ENCODE results near the gene C3orf62.
A peak's percentile ranks its signal among the peaks of the same experiment; 100 is the strongest.

C3orf62 gene

DNA sequence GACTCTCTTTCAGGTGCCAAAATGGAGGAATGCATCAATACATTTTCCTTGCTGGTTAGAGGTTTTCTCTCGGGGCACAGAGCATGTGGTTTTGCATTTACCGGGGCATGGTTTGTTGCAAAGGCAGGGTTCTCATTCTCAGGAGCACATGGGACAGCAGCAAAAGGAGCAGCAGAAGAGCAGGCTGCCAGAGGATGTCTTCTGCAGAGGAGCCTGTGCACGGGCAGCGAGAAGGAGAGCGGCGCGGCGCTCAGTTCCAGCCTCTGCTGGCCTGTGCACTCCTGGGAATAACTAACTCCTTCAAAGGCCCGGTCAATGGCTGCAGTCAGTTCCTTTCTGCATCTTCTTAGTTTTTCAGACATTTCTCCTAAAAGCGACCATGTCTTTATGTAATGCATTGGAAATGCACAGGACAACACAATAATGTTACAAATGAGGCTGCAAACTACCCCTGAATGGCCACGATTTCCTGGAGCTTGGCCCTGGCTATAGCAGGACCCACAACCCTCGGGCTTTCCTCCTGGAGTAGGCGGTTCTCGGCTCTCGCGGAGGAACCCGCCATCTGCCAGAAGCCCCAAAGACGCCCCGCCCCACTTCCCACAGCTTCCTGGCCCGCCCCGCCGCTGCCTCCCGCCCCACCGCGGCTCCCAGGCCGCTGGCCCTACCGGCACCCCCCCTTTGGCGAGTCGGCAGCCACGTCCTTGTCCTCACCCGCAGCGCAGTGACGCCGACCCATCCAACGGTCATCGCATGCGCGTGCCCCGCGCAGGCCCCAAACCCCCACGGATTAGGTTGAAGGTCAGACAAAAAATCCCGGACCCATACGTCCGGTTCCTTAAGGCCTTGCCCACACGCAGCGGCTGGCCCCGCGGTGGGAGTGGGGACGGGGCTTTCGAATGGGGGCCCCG lies at the start of gene C3orf62:
Gene C3orf62 (minus strand): TSS at position 758 of the 908 bp plus-strand sequence. CDS start 360 bp downstream, at position 398.
- DNase-seq (ENCODE audit: low read depth in 2 of 2) = peak; percentile 72 to 78

DNA sequence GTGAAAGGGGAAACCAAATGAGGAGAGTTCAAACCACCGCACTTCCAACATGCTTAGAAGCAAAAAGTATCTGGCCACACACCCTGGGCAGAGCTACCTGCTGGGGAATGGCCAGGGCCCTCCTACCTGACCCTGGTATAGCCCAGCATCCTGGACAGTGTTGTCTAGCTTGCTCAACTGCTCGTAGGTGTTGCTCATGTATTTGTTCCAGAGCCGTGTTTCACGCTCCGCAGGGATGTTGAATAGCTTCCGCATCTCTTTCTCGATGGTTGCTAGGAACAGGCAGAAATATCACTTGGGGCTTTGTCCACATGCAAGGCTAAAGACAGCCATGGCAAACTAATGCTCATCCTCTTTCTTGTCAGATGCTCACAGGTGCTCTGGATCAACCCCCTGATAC lies 47.7 kb upstream of the C3orf62 start:
- DNase-seq (ENCODE audit: low read depth in 2 of 2) = no peak

DNA sequence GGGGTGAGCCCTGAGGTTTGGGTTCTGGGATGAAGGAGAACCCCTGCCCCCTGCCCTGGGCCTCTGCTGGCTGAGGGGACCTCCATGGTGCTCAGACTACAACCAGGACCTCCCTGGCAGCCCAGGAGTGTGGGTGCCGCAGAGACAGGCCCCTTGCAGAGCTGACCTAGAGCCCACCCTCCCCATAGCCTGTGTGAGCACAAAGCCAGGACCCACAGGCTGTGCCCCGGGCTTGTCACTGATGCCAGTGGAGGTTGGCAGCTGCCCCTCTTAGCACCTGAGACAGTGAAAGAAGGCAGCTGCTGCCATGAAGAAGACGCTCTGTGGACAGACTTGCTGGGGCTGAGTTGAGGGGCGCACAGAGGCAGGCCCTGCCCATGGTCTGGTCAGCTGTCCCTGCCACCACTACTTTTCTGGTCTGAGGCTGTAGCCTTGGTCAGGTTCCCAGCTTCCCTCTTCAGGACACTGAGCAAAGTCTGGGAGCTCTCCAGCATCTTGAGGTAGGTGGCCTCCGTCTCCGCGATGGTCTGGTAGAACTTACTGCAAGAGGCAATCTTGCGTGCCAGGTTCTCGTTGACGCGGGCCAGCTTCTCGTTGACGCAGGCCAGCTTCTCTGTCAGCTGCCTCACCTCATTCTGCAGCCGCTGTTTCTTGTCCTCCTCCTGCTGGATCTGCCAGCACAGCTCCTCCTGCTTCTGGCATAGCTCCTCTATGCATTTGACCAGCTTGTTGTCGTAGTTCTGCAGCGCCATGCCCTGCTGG lies 39.8 kb upstream of the C3orf62 start:
- no peak for DNase-seq (ENCODE audit: low read depth in 2 of 2)

DNA sequence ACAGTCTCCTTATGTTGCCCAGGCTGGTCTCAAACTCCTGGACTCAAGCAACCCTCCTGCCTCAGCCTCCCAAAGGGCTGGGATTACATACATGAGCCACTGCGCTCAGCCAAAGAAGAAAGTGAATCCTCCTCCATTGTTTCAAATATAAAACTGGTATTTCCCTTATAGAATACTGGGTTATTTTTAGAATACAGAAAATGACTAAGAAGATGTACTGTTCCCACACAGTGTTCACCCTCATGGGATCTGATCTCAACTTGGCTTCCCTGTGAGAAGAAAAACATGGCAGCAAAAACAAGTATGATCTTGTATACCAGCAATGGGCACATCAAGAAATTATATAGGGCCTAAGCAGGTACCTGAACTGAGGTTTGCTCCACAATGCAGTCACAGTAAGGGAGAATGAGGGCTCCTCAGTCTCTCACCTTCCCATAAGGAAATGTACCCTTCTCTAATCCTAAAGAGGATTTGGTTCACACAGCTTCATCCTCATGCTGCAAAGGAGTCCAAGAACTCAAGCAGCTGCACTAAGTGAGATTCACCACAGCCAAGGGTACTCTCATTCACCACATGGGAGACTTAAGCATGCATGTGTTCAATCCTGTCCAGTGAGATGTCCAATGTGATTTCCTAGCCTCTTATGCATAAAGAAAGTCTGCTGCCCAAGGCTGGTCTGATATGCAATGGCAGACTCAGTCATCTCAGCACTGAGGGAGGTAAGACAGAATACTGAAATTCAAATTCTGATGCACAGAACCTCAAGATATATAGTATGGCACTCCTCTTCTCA lies 37.1 kb upstream of the C3orf62 start:
- no peak for DNase-seq (ENCODE audit: low read depth in 2 of 2)

DNA sequence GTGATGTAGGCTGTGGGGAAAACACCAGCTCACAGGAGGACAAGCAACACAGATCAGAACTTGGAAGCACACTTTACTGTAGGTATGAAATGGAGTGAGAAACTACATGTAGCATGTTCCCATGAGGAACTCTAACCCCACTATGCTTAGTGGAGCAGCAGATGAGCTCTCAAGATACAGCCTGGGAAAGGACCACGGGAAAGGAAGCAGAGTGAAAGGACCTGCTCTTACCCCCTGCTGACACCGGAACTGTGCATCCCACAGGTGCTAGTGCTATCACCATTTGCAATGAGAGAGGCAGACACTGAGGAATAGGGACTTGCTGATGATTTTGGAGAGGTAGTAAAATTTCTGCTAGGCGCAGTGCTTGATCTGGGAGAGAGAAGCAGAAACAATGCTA lies 34.3 kb upstream of the C3orf62 start:
- DNase-seq (ENCODE audit: low read depth in 2 of 2) = no peak

DNA sequence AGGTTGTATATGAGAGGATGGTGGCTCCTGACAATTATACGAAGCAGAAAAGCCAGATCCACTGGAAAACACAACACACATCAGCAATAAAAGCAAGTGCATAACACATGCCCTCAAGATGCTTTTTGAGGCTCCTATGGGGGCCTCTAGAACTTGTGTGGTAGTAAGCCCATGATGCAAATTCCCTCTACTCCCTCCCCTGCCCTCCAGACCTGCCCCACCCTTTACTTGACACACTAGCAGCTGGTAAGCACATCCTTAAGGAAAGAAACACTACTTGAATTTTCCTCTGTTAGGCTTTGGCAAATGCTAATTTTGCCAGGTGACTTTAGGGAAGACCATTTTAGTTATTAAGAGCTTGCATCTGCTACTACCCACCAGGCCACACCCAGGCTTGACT lies 33.6 kb upstream of the C3orf62 start:
- DNase-seq (ENCODE audit: low read depth in 2 of 2) = no peak

DNA sequence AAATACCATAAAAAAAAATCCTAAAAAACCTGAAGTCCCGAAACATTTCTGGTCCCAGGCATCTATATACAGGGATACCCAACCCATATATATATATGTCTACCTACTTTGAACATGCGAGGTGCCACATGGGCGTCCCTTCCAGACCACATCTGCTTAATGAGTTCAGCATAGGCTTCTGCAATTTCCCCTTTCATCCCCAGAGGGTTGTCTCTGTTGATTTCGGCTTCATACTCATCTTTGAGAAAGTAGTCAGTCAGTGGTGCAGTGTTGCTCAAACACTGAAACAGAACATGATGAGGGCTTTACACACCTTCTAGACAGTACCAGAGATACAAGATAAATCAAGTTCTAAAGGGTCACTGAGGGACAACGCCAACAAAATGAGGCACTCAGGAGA lies 28.6 kb upstream of the C3orf62 start:
- no peak for DNase-seq (ENCODE audit: low read depth in 2 of 2)

DNA sequence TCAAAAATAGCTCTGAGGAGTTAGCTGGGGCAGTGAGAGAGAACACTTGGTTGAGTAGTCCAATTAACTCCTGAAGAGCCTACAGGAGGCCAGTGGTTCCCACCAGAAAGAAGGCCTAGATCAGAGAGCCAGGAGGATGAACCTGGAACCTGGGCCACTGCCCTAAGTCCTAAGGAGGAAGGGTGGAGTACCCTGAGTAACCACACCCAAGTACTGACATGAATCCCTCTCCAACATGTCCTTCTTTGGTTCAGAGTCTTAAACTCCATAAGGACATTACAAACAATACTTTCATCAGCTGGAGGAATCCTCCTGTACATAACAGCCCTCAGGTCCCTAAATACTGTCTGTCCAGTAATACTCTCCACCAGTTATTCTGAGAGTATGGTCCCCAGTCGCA lies 25.6 kb upstream of the C3orf62 start:
- no peak for DNase-seq (ENCODE audit: low read depth in 2 of 2)

DNA sequence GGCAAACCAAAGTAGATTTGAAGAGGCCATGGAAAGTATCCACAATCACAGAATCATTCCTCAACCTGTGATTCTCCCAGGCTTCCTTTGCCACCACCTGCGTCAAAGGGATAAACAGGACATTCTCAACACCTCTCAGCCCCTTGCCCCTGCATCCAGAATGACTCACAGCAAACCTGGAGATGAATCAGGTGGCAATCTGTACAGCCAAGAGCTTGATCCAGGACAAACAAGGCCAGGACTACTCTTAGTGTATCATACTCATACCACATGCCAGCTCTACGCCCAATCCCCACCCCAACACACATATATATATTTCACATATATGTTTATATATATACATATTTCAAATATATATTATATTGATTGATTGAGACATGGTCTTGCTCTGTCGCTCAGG lies 23.6 kb upstream of the C3orf62 start:
- DNase-seq (ENCODE audit: low read depth in 2 of 2) = no peak

DNA sequence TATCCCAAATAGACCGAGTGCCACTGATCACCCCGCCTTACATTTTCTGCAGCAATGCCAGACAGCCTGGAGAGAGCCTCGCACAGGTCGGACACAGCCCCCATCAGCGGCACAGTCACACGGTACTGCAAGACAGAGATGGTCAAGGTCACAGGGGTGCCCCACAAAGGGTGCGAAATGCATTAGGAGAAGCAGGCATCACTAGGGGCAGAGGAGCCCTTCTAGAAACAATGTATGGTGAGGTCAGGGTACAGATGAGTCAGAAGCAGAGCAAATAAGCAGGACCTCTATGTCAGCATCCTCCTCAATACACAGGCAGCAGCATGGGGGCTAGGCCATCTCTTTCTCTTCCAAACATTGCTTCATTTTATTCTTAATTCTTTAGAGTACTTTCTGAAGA lies 21.5 kb upstream of the C3orf62 start:
- DNase-seq (ENCODE audit: low read depth in 2 of 2) = no peak

DNA sequence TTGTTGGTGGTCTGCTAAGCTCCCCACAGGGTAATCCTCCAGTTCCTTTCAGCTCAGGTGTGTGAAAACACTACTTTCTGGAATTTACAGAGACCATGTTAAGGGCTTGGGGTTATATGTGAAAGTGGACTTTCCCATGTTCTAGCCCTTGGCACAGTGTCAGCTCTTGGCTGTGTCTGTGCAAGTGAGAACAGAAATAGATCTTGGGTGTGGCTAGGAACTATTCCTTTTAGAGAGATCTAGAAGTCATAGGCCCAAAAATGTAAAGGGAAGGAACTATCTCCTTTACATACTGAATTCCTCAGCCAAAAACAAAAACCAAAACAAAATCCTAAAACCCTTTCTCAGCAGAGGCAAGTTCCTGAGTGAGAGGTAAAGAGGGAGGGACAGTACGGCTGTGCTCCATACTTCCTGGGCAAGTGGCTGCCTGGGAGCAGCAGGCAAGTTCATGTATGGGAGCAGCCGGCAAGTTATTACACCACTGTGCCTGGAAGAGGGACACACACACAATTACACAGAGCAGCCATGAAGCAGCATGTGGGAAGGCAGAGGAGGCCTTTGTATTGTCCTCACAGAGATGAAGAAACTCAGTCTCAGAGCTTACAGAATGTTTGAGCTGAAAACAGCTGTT lies 19.9 kb upstream of the C3orf62 start:
- no peak for DNase-seq (ENCODE audit: low read depth in 2 of 2)

DNA sequence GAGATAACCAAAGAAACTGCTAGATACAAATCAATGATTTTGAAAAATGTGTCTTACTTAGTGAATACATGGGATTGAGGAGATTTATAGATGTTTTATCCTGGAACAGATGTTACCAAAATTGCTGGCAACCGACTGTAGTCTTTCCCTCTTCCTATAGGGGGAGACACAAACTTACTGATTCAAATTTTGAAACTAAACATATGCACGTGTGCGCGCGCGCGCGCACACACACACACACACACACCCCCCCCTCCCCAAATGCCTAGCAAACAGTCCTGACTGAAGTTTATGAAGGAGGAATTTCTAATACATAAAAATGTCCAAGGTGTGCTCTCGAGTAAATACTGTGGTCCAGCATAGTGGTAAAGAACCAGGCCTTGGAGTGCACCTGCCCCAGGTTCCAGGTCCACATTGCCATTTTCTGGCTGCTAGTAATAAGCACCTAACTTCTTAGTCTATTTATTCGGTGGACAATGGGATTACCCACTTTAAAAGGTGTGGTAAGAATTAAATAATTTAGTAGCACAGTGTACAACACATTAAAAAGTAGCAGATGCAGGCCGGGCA lies 18.5 kb upstream of the C3orf62 start:
- DNase-seq (ENCODE audit: low read depth in 2 of 2) = peak in 1 of 2 donors; percentile 11

DNA sequence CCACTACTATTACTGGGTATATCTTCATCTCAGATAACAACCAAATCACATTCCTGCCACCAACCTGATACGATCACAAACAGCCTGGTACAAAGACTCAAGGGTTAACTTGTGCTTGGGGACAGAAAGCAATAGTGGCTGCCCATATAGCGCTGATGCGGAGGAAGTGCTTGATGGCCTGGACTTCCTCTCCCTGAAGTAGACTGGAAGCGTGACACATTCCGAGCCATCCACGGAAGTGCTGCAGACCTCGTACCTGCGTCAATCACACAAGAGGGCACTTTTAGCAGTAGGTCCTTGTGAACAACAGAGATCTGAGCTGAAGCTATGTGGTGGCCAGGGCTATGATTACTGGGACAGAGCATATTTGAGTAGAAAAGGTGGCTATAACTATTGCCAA lies 17.3 kb upstream of the C3orf62 start:
- DNase-seq (ENCODE audit: low read depth in 2 of 2) = no peak

DNA sequence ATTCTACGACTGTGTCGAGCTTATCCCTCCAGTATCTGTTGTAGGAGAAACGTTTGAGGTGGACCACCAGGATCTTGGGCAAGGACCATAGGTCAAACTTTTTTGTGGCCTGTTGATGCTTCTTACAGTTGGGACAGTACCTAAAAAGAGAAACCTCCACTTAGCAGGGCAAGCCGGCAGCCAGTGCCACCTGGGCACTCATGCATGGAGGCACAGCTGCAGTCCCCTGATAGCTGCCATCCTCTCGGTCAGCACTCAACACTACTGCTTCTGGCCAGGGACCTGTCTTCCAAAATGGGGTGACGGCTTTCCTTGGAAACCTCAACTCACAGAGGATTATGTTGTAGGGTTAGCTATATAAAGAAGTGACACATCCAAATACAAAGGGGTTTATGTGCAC lies 7.0 kb upstream of the C3orf62 start:
- DNase-seq (ENCODE audit: low read depth in 2 of 2) = no peak

DNA sequence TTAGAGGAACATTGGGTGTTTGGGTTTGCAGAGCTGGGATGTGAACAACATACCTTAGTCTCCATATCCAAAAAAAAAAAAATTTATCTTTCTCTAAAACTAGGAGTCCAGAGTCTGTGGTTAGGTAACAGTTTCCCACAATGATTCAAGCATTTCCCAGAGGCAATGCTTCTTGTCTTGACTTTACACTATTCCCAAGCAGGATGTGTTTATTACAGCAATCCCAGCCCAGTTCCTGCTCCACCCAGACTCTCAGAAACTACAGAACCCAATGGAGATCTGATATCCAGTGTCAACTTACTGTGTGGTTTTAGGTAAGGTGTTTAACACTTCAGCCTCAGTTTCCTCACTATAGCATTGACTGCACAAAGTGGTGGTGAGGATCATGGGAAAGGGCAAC lies 2.3 kb upstream of the C3orf62 start:
- DNase-seq (ENCODE audit: low read depth in 2 of 2) = no peak

DNA sequence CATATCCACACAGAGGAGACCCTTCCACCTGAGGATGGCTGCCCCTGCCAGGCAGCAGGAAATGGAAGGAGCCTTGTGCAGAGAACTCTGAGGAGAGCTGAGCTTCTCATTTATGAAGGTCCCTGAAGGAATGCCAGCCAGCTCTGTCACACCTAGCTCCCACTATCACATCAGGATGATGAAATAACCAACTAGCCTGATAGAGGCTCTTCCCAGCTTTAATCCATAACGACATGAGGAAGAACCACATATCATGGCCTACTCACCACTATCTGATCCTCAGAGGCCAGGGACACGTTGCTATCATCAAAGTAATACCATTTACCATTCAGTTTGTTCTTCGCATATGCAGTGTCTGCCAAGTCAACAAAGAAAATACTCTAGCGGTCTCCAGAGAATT lies 1.5 kb upstream of the C3orf62 start:
- DNase-seq (ENCODE audit: low read depth in 2 of 2) = no peak

DNA sequence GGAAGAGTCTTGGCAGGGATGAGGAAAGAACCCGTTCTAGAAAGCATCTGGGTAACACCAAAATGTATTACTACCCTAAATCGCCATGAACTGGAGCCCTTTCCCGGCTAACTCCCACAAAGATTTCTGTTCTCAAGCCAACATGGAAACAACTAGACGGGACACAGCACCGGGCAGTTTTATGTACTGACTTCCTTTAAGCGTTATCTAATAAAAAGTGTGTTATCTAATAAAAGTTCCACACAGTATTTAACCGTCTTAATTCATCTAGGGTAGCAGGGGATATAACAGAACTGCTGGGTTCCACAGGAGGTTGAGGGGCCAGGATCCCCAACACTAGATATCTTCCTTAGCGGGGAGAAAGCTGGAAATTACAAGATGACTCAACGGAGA lies 347 bp upstream of the C3orf62 start:
- no peak for DNase-seq (ENCODE audit: low read depth in 2 of 2)

DNA sequence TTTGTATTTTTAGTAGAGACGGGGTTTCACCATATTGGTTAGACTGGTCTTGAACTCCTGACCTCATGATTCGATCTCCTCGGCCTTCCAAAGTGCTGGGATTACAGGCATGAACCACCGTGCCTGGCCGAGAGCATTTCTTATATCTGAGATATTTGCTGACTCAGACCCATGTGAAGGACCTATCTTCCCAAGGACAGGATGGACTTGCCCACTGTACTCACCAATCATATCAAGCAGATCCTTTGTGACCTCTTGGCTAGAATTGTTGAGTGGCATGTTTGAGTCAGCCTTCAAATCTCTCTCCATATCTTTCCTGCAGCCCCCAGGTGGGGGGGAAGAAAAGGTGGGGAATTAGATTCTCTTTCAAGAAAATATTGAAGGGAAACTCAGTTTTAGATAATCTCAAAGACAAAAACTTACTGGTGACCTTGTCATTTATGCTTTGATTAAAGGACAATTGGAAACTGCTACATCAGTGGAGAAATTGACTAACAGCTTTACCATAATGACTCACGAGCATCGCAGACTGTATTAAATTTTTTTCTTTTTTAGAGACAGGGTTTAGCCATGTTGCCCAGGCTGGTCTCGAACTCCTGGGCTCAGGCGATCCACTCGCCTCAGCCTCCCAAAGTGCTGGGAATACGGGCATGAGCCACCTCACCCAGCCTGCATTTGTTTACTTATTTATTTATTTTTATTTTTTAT lies 3.1 kb downstream of the C3orf62 start:
- no peak for DNase-seq (ENCODE audit: low read depth in 2 of 2)

DNA sequence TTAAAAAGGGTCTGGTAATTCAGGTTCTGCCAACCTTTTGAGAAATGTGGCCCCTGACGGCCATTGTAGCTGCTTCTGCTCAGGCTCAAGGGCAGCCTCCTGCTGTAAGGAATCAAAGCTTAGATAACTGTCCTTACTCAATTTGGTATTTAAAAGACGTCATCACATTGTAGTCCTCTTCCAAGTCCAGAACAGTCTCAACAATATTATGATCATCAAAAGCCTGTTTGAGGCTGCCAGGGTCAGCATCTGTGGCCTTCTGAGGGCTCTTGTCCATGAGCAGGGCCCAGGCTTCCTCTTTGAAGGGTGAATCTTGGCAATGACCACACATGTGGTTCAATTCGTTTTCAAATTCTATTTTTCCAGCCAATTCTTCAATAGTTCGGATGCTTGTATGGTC lies 6.0 kb downstream of the C3orf62 start:
- DNase-seq (ENCODE audit: low read depth in 2 of 2) = no peak

DNA sequence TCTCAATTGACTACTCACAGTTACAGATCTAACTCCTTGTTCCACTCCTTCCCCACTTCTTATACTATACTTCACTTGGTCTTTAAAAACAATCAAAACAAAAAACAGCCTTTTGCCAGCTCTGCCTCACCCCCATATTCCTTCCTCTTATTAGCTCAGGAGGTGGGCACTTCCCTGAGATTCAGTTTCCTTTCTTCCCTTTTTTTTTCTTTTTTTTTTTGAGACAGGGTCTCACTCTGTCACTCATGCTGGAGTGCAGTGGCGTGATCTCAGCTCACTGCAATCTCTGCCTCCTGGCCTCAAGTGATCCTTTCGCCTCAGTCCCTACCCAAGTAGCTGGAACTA lies 6.9 kb downstream of the C3orf62 start:
- DNase-seq (ENCODE audit: low read depth in 2 of 2) = no peak
